GM19372 (cell line): Measurements from ENCODE around the gene UMAD1.
"Not testable (repeated sequence)": the region's sequence is repeated elsewhere in the genome, so short reads cannot be mapped to it uniquely, and the experiment has no call there.

ENCODE experiments used
- ATAC-seq: cut with Tn5 transposase; IDR thresholded peaks from one replicate; pipeline ENCODE4 v1.9.1; 2021; ENCODE audit warnings: mild to moderate bottlenecking, low read depth, moderate library complexity; ENCODE audit not compliant: unreplicated experiment

The UMAD1 gene

GRCh38 chr7:7651479-7651878, 10.9 kb downstream of the UMAD1 start:
- no peak for ATAC-seq

DNA sequence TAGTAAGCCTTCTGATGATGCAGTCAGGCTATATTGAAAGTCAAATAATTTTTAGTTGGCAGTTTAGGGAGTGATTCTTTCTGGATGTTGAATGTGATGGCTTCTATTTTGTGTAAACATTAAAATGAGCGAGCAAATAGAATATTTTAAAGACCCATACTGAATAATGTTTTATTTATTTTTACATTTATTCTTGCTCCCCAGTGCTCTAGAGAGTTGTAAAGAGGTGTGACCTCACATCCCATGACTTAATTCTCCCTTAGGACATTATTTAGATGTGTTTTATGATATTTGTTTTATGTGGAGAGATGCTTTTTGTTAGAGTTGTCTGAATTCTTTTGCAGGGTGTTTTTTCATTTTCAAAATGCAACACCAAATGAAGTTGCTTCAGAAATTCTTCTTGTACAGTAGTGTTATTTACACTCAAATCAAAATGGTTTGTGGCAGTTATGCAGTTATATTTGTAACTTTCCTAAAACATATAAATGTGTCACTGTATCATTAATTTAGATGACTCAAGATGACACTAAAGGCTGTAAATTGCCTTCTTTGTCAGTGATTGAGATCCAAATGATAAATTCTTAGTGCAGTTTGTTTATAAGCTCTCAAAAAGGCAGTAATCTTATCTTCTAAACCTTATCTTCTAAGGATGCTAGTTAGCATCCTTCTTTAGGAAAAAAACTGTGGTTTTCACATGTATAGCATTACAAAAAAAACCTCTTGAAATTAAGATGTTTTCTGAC, 12.4 kb downstream of the UMAD1 start:
- ATAC-seq, result no peak

DNA sequence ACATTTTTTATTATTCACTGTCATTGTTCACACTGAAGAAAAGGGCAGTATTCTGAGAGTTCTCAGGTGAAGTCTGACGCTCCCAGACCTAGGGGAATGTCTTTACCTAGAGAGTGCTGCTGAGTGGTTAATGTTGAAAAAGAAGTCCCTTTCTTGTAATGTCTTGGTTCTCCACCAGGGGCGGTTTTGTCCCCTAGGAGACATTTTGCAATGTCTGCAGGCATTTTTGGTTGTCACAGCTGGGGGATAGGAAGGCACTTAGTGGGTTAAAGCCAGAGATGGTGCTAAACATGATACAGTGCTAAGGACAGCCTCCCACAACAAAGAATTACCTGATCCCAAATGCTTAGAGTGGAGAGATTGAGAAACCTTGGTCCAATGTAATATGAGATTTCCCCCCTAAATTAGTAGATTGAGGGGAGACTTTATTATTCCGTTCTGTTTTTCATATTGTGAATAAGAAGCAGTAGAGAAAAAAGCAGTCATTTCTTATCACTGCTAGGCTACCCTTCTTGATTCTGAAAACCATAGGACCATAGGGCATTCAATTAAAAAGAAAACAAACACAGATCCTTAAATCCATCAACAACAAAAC, 13.1 kb downstream of the UMAD1 start:
- ATAC-seq, result no peak

GRCh38 chr7:7654964-7655715, 14.6 kb downstream of the UMAD1 start:
- ATAC-seq, result no peak

- not testable (repeated sequence) for ATAC-seq
These were observed 15.9 kb downstream of the UMAD1 start for GRCh38 chr7:7656459-7656858.

GRCh38 chr7:7662527-7662926, 22.0 kb downstream of the UMAD1 start:
- no peak for ATAC-seq

GRCh38 chr7:7664291-7664690, 23.7 kb downstream of the UMAD1 start:
- no peak for ATAC-seq

GRCh38 chr7:7665031-7665430, 24.5 kb downstream of the UMAD1 start:
- ATAC-seq, result no peak

DNA sequence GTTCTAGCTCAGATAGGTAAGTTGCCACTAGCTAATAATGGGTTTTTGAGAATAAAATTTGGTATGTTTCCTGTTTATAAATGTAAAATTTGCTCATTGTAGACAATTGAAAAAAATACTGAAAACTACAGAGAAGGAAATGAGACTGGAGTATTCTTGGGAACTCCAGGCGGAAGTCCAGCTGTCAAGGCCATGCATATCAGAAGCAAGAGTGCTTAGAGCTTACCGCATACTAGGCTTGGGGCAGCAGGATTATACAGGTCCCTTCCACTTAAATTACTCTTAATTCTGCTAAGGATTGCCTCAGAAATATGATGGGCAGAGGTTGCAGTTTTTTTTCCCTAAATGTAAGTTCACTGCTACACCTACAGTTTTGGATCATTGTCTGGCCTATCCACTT, 26.6 kb downstream of the UMAD1 start:
- ATAC-seq, result no peak

- ATAC-seq, result no peak
These were observed 28.2 kb downstream of the UMAD1 start for GRCh38 chr7:7668706-7669105.

- no peak for ATAC-seq
These were observed 29.9 kb downstream of the UMAD1 start for GRCh38 chr7:7670490-7670889.

DNA sequence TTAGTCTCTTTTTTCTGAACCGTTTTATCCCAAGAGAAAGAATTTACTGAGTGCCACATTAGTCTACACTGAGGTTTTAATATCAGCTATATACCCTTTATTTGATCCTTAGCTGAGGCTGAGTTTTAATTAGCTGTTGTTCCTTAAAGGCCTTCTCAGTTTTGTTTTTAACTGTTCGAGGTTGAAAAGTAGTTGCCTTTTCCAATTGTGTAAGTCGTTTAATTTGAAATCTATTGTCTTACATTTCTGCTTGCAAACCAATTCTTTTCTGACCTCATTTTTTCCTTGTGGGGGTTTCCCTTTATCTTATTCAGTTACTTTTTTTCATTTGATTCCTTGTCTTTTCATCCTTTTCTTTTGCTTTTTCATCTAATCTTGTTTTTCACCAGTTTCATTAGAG, 30.8 kb downstream of the UMAD1 start:
- no peak for ATAC-seq

GRCh38 chr7:7672545-7673239, 32.1 kb downstream of the UMAD1 start:
- no peak for ATAC-seq

DNA sequence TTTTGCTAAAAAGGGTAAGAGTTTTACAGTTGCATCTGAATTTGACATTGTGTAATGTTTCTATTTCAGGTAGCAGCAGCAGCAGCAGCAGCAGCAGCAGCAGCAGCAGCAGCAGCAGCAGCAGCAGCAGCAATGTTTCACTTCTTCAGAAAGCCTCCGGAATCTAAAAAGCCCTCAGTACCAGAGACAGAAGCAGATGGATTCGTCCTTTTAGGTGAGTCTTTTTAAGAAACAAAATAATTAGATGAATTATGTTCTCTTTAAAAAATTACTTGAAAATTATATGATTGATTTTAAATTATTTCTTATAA, 32.6 kb downstream of the UMAD1 start:
- ATAC-seq, result no peak

- no peak for ATAC-seq
These were observed 35.1 kb downstream of the UMAD1 start for GRCh38 chr7:7675686-7676085.

DNA sequence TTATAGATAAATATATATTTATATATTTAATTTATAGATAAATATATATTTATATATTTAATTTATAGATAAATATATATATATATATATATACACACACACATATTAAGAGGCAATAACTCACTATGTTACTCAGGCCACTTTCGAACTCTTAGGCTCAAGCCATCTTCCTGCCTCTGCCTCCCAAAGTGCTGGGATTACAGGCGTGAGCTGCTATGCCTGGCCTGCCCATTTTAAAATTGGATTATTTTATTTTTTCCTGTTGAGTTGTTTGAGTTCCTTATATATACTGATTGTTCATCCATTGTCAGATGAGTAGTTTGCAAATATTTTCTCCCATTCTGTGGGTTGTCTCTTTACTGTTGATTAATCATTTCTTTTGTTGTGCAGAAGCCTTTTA, 39.1 kb downstream of the UMAD1 start:
- ATAC-seq, result not testable (repeated sequence)

DNA sequence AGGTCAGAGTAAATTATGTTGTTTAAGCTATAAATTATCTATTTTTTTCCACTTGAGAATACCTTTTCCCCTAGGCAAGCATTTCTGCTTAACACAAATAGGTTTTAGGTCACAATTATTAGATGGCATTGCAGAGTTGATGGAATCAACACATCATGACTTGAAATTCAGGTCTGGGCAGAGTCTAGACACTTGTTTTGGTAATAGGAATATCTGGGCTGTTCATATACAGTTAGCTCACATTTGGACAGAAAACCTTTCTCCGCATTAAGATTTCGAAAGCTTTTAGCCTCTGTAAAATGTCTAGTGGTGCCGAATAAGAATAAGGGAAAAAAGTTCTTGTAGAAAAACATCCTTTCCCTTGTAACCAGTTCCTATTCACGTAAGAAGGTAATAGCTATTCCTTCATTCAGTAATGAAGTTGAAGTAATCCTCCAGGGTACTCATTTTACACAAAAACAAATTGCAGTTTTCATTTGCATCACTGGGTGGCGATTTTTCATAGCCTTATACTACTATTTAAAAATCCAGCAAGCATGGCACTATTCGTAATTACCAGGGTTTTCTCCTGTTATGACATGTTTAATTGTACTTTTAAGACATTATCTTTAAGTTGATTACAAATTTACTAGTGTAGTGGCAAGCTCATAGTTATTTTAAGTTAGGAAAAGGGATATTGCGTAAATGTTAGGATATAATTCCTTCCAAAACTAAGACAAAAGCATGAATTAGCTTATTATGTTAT, 40.8 kb downstream of the UMAD1 start:
- peak; percentile 75 for ATAC-seq

GRCh38 chr7:7681936-7682329, 41.4 kb downstream of the UMAD1 start:
- ATAC-seq, result no peak

GRCh38 chr7:7682861-7683260, 42.3 kb downstream of the UMAD1 start:
- no peak for ATAC-seq

DNA sequence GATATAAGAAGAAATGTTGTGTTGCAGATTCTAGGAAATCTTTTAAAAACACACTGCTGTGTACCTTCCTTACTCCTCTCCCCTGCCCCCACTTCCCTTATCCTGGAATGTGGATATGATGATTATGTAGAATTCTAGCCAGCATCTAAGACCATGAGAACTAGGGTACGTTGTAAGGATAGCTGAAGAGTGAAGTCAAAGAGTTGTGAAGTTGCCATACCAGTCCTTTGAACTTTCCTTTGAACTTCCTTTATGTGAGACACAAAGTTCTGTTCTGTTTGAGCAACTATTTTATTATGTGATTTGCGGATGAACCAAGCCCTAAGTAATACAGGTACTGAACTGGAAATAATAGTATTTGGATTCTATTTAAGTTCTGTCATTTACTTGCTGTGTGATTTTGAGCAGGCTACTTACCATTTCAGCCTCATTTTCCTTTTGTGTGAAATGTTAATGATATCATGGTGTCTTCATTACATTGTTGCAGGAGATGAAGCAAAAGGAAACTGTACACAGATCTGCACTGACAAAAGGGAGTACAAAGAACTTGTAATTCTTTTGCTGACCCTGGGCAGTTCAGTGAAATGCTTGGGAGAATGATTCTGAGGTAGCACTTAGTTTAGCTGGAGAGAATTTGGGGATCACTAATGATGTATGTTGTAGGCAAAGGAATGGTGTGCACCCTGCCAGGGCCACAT, 46.4 kb downstream of the UMAD1 start:
- no peak for ATAC-seq
